GM12892 (cell line): ENCODE measurements around the gene OXT.

Experiments used
- POLR2A ChIP-seq: IDR thresholded peaks from 2 replicates; pipeline ENCODE4 v1.6.1; 2011; ENCODE audit warnings: low read depth, low read length, control low read depth
- POLR2AphosphoS5 ChIP-seq: IDR thresholded peaks from 2 replicates; pipeline ENCODE4 v1.6.1; 2011; ENCODE audit warnings: low read depth, low read length, control low read depth

DNA sequence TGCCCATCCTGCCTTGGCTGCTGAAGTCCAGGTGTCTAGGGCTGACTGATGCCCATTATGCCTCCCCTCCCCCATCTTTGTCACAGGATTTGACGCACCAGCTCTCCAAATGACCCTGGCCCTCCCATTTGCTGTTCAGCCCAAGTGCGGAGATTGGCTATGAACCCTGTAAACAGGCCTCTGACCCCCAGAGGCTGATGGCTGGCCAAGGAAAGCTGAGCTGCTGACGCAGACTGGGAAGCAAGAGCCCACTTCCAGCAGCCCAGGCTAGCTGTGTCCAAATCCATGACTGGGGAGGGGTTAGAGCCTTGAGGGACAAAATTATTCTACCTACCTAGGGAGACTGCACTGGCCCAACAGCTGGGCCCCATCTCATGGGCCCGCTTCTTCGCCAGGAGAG is 28.8 kb upstream of the OXT start:
- TF ChIP-seq POLR2A: no peak
- TF ChIP-seq POLR2AphosphoS5: no peak
